ENCODE measurements around the gene PLA2G2C.

DNA sequence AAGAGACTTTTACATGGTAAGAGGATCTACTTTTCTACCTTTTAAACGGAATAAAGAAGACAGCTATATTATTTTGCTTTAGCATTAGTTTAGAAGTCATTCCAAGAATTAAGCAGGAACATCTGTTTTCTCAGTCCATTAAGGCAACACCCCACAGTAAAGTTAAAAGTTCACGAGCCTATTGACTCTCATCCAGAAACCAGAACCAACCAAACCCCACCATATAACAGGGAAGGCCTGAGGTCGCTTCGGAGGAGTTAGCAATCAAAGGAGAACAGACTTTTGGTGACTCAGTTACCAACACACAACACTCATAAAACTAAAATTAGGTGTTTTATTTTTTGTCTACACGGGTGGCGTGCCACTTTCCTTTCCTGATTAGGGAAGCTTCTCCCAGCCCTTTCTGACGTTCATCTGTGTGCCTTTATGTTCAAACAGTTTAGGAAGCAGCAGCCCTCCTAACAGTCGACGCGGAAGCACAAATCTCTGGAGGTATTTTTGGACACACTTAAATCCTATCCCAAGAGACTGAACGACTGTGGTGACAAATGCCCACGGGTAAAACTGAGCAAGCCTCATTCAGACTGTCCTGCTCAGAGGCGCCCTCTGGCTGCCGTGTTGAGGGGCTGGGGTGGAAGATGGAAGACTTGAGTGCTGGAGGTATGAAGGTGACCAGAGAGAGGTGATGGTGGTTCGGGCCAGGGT is 8.6 kb upstream of the PLA2G2C start:
- TF ChIP-seq POLR2AphosphoS5 (IDR thresholded peaks at IDR 0.05; ENCODE audit: low read depth, low read length) (no peak), TAF1 (IDR thresholded peaks at IDR 0.05; ENCODE audit: borderline replicate concordance, low read depth, low read length) (no peak)
